PFSK-1 (cell line): ENCODE data around the gene TRAPPC5.

Source experiments
- POLR2AphosphoS5 ChIP-seq: IDR thresholded peaks from 2 replicates; pipeline ENCODE4 v1.6.1; 2012; ENCODE audit warnings: low read depth, mild to moderate bottlenecking, control low read depth, low read length, moderate library complexity
- SIN3A ChIP-seq: IDR thresholded peaks from 2 replicates; pipeline ENCODE4 v1.6.1; 2012; ENCODE audit warnings: mild to moderate bottlenecking, low read length, moderate library complexity, borderline replicate concordance; ENCODE audit not compliant: insufficient read depth
- TAF1 ChIP-seq: IDR thresholded peaks from 2 replicates; pipeline ENCODE4 v1.6.1; 2012; ENCODE audit warnings: low read length, control low read depth, borderline replicate concordance; ENCODE audit not compliant: insufficient read depth
- TF ChIP-seq, protein P1 (sequence below), 2 experiments: IDR thresholded peaks; 2 replicates each; pipeline versions ENCODE4 v1.6.1 to v1.8.0; 2011 to 2012; ENCODE audit warnings: low read depth in 2 of 2, low read length in 2 of 2, control low read depth in 1 of 2, inconsistent platforms in 1 of 2, mild to moderate bottlenecking in 1 of 2, moderate library complexity in 1 of 2; ENCODE audit not compliant: insufficient read depth in 1 of 2

DNA sequence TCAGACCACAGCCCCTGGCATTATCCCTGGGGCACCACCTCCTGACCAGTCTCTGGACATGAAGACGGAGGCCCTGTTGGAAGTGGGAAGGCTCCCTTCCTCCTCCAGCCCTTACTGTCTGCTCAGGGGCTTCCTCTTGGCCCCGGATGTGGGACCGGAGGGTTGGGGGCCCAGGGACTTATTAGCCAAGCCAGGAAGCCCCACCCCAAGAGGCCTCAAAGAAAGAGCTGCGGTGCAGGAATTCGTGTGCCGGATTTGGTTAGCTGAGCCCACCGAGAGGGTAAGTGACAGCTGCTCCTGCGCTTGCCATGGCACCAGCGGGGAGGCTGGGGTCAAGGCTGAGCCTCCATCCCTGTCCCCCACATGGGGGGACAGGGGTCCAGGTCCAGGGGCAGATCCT lies 11.8 kb upstream of the TRAPPC5 start, which contains the start of gene RETN:
- no peak for TF ChIP-seq TAF1
- no peak for TF ChIP-seq POLR2AphosphoS5
- TF ChIP-seq, protein P1, sequence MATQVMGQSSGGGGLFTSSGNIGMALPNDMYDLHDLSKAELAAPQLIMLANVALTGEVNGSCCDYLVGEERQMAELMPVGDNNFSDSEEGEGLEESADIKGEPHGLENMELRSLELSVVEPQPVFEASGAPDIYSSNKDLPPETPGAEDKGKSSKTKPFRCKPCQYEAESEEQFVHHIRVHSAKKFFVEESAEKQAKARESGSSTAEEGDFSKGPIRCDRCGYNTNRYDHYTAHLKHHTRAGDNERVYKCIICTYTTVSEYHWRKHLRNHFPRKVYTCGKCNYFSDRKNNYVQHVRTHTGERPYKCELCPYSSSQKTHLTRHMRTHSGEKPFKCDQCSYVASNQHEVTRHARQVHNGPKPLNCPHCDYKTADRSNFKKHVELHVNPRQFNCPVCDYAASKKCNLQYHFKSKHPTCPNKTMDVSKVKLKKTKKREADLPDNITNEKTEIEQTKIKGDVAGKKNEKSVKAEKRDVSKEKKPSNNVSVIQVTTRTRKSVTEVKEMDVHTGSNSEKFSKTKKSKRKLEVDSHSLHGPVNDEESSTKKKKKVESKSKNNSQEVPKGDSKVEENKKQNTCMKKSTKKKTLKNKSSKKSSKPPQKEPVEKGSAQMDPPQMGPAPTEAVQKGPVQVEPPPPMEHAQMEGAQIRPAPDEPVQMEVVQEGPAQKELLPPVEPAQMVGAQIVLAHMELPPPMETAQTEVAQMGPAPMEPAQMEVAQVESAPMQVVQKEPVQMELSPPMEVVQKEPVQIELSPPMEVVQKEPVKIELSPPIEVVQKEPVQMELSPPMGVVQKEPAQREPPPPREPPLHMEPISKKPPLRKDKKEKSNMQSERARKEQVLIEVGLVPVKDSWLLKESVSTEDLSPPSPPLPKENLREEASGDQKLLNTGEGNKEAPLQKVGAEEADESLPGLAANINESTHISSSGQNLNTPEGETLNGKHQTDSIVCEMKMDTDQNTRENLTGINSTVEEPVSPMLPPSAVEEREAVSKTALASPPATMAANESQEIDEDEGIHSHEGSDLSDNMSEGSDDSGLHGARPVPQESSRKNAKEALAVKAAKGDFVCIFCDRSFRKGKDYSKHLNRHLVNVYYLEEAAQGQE (IDR thresholded peaks at IDR 0.05; ENCODE audit: insufficient read depth in 1 of 2, low read depth in 2 of 2, low read length in 2 of 2) = no peak
- TF ChIP-seq SIN3A = no peak
